H54 (cell line): Measurements from ENCODE around the gene GDPGP1.
A peak's percentile ranks its signal among the peaks of the same experiment; 100 is the strongest.
"Not testable (repeated sequence)": the region's sequence is repeated elsewhere in the genome, so short reads cannot be mapped to it uniquely, and the experiment has no call there.

Experiments
- DNase-seq: peaks from one replicate; pipeline ENCODE4 v3.0.0; 2011; ENCODE audit warnings: low spot score, mixed read lengths; ENCODE audit not compliant: insufficient read length
- FAIRE-seq: peaks from 3 replicates; lab custom pipeline; 2011; peaks lifted over from hg19 to GRCh38; lab: Jason Lieb, UNC
- POLR2A ChIP-seq: IDR thresholded peaks from 2 replicates; pipeline ENCODE4 v1.6.1; 2011; ENCODE audit warnings: low read depth, mild to moderate bottlenecking, low read length

GDPGP1 gene

GRCh38 chr15:90270502-90271150 is 36.6 kb downstream of the GDPGP1 start:
- FAIRE-seq (no peak), DNase-seq (no peak)
- no peak for TF ChIP-seq POLR2A

- no peak for DNase-seq
- TF ChIP-seq POLR2A: no peak
- FAIRE-seq: no peak
Measured at GRCh38 chr15:90271459-90272166, 37.6 kb downstream of the GDPGP1 start.

- not testable (repeated sequence) for DNase-seq, FAIRE-seq
Measured at GRCh38 chr15:90278467-90278866, 44.5 kb downstream of the GDPGP1 start.

- not testable (repeated sequence) for DNase-seq
Measured at GRCh38 chr15:90280743-90281142, 46.7 kb downstream of the GDPGP1 start.

GRCh38 chr15:90281637-90282036 is 47.6 kb downstream of the GDPGP1 start:
- FAIRE-seq, DNase-seq: not testable (repeated sequence)

More at GRCh38 chr15:90280743-90281142, 46.7 kb downstream of the GDPGP1 start:
- not testable (repeated sequence) for FAIRE-seq

GRCh38 chr15:90286678-90287077 is 52.7 kb downstream of the GDPGP1 start:
- DNase-seq (no peak), FAIRE-seq (no peak)
- TF ChIP-seq POLR2A: no peak

GRCh38 chr15:90287101-90287500 is 53.1 kb downstream of the GDPGP1 start:
- FAIRE-seq: no peak
- DNase-seq: no peak
- no peak for TF ChIP-seq POLR2A

GRCh38 chr15:90287946-90288345 is 53.9 kb downstream of the GDPGP1 start:
- FAIRE-seq (no peak), DNase-seq (no peak)
- no peak for TF ChIP-seq POLR2A

GRCh38 chr15:90291679-90292356 is 57.8 kb downstream of the GDPGP1 start:
- FAIRE-seq (no peak), DNase-seq (peak; percentile 10)
- TF ChIP-seq POLR2A: no peak

GRCh38 chr15:90293040-90293810 is 59.2 kb downstream of the GDPGP1 start:
- FAIRE-seq, DNase-seq: not testable (repeated sequence)

GRCh38 chr15:90294159-90294558 is 60.1 kb downstream of the GDPGP1 start:
- FAIRE-seq (no peak), DNase-seq (no peak)
- no peak for TF ChIP-seq POLR2A

- FAIRE-seq (no peak), DNase-seq (no peak)
- no peak for TF ChIP-seq POLR2A
Measured at GRCh38 chr15:90294601-90295269, 60.7 kb downstream of the GDPGP1 start.

- DNase-seq (no peak), FAIRE-seq (no peak)
- no peak for TF ChIP-seq POLR2A
Measured at GRCh38 chr15:90295270-90295648, 61.2 kb downstream of the GDPGP1 start.
